Right lobe of liver (tissue), 4 donors: ENCODE measurements around the gene CDK4.

ENCODE experiments used
- CTCF ChIP-seq, 4 donors: fragments of 200-600 bp in 3 of 4; fragments of 450-650 bp in 1 of 4; IDR thresholded peaks; one replicate each; pipeline versions ENCODE4 v1.5.1 to v1.8.0; 2016 to 2022; ENCODE audit warnings: antibody characterized with exemption in 4 of 4, mild to moderate bottlenecking in 2 of 4
- POLR2A ChIP-seq: fragments of 450-650 bp; IDR thresholded peaks from one replicate; pipeline ENCODE4 v1.6.1; 2017; ENCODE audit warnings: antibody characterized with exemption, mild to moderate bottlenecking
- donor health status: DM: no; HTN: no; CAD: no.
- donor health status: DM: no; HTN: no; CAD: no.
- donor health status: DM: no; HTN: yes; CAD: no.

- TF ChIP-seq CTCF (IDR thresholded peaks at IDR 0.05) (no peak), POLR2A (no peak)
These were observed 28.3 kb upstream of the CDK4 start for GRCh38 chr12:57780284-57780897.
